GM06990 (cell line): Measurements from ENCODE around the gene ULK3.

Source experiments
- DNase-seq: peaks from one replicate; pipeline ENCODE4 v3.0.0-alpha.2; 2011; ENCODE audit not compliant: insufficient read length; ENCODE audit errors: extremely low read depth
- H3K27me3 ChIP-seq: replicated peaks from 2 replicates; pipeline ENCODE4 v1.6.0; 2011; ENCODE audit warnings: low read length; ENCODE audit not compliant: control insufficient read depth, insufficient read depth
- H3K36me3 ChIP-seq: 2 replicates; pipeline ENCODE4 v1.5.1; 2011; ENCODE audit warnings: low read length; ENCODE audit not compliant: control insufficient read depth, insufficient read depth
- H3K4me3 ChIP-seq: replicated peaks from 2 replicates; pipeline ENCODE4 v1.5.1; 2011; ENCODE audit warnings: low read depth, mild to moderate bottlenecking, control low read depth, low read length
- CTCF ChIP-seq: IDR thresholded peaks from 2 replicates; pipeline ENCODE4 v1.5.1; 2011; ENCODE audit warnings: low read length, control low read depth, mild to moderate bottlenecking, inconsistent platforms; ENCODE audit not compliant: insufficient read depth, poor library complexity, severe bottlenecking

The ULK3 gene

GRCh38 chr15:74831813-74832495, 11.0 kb downstream of the ULK3 start:
- DNase-seq = no peak
- Histone ChIP-seq H3K36me3 (peaks cover 8% of the 10 kb centered on the region), H3K27me3 (no peaks in the 10 kb centered on the region; the same call in none of the 2 replicates), H3K4me3 (no peak overlapping the region)
- no peak for TF ChIP-seq CTCF

DNA sequence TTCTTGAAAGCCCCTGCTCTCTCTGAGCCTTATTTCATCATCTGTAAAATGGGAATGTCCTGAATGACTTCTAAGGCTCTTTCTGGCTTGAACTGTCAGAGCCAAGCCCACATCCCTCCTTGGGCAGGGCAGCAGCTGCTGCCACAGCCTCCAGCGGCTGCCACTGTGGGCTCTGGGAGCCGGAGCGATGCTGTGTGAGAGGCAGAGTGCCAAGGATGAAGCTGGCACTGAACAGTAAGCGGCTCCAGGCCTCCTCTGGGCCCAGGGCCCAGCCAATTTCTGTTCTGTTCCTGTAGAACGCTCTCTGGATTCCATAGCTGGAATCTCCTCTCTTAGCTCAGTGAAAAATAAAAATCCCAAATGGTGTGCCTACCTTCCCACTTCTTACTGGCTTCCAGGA, 12.1 kb downstream of the ULK3 start:
- no peak for DNase-seq
- Histone ChIP-seq H3K4me3 (no peak overlapping the region), H3K27me3 (no peaks in the 10 kb centered on the region; the same call in none of the 2 replicates), H3K36me3 (peaks cover 6% of the 10 kb centered on the region)
- TF ChIP-seq CTCF = no peak

DNA sequence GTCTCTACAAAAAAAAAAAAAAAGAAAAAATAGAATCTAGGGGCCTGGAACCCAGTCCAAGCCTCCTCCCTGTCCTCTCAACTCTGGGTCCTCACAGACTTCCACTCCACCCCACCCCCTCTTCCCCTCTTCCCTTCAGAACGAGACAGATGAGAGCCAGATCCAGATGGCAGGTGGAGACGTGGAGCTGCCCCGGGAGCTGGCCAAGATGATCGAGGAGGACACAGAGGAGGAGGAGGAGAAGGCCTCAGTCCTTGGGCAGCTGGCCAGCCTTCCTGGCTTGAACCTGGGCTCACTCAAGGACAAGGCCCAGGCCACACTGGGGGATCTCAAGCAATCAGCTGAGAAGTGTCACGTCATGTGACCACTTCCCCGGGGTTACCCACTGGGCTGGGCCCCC, 13.0 kb downstream of the ULK3 start:
- Histone ChIP-seq H3K36me3 (no peaks in the 10 kb centered on the region), H3K4me3 (no peak overlapping the region), H3K27me3 (no peaks in the 10 kb centered on the region; the same call in none of the 2 replicates)
- no peak for TF ChIP-seq CTCF
- no peak for DNase-seq

DNA sequence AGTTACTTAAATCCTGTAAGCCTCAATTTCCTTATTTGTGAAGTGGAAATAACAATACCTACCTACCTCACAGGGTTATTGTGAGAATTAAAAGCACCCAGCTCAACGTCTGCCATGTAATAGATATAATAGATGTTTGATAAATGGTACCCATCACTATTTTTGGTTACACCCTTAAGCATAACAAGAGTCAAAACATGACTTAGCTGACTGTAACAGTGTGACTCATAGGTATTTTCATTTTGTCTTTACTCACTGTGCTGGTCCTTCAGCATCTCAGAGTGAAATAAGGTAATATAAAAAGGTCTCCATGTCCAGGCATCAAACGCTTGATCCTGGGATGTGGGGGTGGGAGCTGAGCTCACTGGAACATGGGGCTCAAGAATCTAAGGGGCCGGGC, 13.5 kb downstream of the ULK3 start:
- no peak for DNase-seq
- Histone ChIP-seq H3K4me3 (no peak overlapping the region), H3K36me3 (no peaks in the 10 kb centered on the region), H3K27me3 (no peaks in the 10 kb centered on the region; the same call in none of the 2 replicates)
- no peak for TF ChIP-seq CTCF

- no peaks in the 10 kb centered on the region for H3K36me3 ChIP-seq
- H3K4me3 ChIP-seq = no peak overlapping the region
- no peak for DNase-seq
- no peak for TF ChIP-seq CTCF
- no peaks in the 10 kb centered on the region; the same call in none of the 2 replicates for H3K27me3 ChIP-seq
These were observed 14.1 kb downstream of the ULK3 start for GRCh38 chr15:74828835-74829234.
